ENCODE results near the gene TMEFF2. TPM values are rescaled to one million over a fixed set of nuclear protein-coding genes. Genes with fewer than 3 reads are reported as not detected.

Gene TMEFF2
- total RNA-seq, 1 donor from 2014 or later, result not detected

GRCh38 chr2:192070099-192070498, 124.6 kb downstream of the TMEFF2 start:
- intact Hi-C loops (cut with micrococcal nuclease), result no loop called here

DNA sequence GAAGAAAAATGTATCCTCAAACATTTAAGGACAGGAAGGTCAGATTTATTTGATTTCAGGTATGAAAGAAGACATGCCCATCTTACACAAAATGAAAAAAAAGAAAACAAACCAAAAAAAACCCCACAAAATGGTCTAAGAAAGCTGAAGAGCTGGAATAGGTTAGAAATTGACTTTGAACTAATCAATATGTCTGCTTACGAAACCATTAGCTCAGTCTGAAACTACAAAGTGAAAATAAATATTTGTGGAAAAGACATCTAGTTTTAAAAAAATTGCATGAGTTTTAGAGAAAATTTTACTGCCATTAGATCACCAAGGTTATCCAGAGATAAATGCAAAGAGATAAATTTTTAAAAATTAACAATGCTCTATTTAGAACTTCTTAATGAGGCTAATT, 125.3 kb downstream of the TMEFF2 start:
- intact Hi-C loops (cut with micrococcal nuclease), result no loop called here

DNA sequence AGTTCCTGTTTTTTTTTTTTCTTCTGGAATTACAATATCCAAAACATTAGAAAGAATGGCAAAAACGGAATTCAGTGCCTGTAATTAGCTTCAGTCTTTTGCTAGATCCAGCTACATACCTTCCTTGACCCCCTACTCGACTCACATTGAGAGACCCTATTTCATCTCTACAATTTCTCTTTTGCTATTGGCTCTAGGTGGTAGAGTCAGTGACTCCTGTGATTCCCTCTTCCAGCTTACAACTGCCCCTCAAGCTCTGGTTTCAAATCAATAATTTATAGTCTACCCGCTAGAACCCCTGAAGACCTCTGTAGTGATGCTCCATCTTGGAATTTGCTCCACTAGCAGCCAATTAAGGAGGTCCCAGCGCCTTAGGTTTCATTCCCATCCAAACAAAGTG, 125.8 kb downstream of the TMEFF2 start:
- intact Hi-C loops (cut with micrococcal nuclease), result no loop called here

- intact Hi-C loops (cut with micrococcal nuclease), result no loop called here
Measured at GRCh38 chr2:192067631-192068030, 127.1 kb downstream of the TMEFF2 start.

DNA sequence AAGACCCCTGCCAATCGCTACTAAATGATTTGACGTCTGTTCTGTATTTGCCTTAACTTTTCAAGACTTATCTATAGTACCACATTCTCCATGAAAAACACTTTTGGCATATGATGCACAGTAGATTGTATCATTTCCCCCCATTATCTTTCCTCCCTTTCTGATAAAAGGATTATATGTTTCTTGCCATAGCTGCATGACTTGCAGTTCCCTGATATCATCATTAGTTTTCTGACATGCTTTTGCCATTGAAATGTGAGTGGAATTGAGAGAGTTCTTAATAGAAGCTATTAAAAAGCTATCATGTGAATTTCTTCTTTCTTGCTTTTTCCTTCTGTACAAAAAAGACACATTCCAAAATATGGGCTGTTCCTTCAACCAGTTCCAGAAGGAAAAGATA, 130.3 kb downstream of the TMEFF2 start:
- intact Hi-C loops (cut with micrococcal nuclease), result no loop called here

DNA sequence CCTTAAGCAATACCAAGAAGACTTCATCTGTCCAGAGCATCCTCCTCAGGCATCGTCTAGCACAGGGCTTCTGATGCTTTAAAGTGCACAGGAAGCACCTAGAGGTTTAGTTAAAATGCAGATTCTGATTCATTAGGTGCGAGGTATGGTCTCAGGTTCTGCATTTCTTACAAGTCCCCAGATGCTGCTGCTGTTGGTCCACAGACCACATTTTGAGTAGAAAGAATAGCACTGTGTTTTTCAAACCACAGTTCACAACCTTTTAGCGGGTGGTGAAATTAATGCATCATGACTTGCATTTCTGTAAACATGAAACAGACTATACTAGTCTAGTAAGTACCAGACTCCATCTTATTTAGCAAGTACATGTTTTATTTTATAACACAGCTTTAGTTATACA, 134.6 kb downstream of the TMEFF2 start:
- intact Hi-C loops (cut with micrococcal nuclease), result no loop called here

GRCh38 chr2:192059266-192059665, 135.5 kb downstream of the TMEFF2 start:
- intact Hi-C loops (cut with micrococcal nuclease), result no loop called here

DNA sequence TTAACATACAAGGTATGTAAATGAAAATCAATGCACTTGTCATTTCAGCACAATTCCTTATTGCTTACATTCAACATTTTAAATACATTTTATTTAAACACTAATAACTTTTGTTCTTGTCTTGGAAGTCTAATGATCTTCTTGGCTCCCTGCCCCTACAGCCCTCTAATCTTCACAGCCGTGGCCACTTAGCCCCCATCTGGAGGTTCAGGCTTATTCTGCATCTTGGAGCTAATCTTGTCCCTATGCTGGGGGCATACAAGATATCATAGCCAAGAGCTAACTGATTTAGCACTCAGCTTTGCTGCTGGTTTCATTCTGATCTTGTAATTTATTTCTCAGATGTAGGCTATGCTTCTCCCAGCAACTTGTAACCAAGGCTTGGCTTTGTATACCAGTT, 140.8 kb downstream of the TMEFF2 start:
- intact Hi-C loops (cut with micrococcal nuclease), result no loop called here

- intact Hi-C loops (cut with micrococcal nuclease), result no loop called here
Measured at GRCh38 chr2:192051533-192051932, 143.2 kb downstream of the TMEFF2 start.

DNA sequence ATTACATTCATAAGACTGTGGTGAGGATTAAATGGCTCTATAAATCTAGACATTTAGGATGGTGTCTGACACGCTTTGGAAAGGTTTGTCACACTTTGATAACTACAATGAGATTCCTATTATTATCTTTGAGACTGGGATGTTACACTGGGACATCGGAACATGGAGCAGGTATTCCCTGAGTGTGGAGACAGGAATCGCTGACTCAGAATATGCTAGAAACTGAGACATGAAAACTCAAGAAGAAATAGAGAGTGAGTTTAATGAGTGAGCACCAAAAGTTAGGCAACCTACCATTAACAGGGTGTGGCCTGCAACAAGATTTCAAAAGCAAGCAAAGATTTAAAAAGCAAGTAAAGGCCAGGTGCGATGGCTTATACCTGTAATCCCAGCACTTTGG, 145.4 kb downstream of the TMEFF2 start:
- intact Hi-C loops (cut with micrococcal nuclease), result no loop called here

- intact Hi-C loops (cut with micrococcal nuclease), result no loop called here
Measured at GRCh38 chr2:192047315-192048107, 147.2 kb downstream of the TMEFF2 start.

DNA sequence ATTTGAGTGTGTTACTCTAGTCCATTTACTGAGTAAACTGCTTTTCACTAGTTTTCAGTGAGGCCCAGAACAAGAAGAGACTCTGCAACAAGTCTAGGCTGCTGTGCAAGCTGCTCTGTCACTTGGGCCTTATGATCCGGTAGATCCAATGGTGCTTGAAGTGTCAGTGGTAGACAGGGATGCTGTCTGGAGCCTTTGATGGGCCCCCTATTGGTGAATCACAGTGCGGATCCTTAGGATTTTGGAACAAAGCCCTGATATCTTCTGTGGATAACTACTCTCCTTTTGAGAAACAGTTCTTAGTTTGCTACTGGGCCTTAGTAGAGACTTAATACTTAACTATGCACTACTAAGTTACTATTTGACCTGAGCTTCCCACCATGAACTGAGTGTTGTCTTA, 150.2 kb downstream of the TMEFF2 start:
- intact Hi-C loops (cut with micrococcal nuclease), result no loop called here

GRCh38 chr2:192043216-192043870, 151.4 kb downstream of the TMEFF2 start:
- intact Hi-C loops (cut with micrococcal nuclease), result no loop called here

DNA sequence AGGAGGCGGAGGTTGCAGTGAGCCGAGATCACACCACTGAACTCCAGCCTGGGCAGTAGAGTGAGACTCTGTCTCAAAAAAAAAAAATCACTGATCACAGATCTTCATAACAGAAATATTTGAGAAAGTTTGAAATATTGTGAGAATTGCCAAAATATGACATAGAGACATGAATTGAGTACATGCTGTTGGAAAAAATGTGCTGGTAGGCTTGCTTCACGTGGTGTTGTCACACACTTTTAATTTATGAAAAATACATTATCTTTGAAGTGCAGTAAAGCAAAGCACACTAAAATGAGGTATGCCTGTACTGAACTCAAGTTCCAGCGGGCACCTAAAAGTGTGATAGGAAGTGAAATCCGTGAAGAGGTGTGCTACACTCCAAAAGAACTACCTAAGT, 152.6 kb downstream of the TMEFF2 start:
- intact Hi-C loops (cut with micrococcal nuclease), result no loop called here

DNA sequence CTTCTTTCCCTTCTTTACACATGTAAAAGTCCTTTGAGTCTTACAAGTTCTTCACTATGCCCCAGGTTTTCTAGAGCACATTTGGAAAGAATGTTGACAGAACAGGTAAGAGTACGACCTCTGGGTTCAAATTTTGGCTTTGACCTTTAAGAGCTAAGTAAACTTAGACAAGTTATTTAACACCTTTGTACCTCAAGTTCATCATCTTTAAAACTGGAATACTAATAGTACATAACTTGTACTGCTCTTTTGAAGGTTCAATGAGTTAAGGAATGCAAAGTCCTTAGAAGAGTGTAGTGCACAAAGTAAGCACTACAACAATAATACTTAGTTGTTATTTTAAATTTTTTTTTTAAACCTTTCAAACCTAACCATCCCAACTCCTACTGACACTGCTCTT, 156.6 kb downstream of the TMEFF2 start:
- intact Hi-C loops (cut with micrococcal nuclease), result no loop called here

DNA sequence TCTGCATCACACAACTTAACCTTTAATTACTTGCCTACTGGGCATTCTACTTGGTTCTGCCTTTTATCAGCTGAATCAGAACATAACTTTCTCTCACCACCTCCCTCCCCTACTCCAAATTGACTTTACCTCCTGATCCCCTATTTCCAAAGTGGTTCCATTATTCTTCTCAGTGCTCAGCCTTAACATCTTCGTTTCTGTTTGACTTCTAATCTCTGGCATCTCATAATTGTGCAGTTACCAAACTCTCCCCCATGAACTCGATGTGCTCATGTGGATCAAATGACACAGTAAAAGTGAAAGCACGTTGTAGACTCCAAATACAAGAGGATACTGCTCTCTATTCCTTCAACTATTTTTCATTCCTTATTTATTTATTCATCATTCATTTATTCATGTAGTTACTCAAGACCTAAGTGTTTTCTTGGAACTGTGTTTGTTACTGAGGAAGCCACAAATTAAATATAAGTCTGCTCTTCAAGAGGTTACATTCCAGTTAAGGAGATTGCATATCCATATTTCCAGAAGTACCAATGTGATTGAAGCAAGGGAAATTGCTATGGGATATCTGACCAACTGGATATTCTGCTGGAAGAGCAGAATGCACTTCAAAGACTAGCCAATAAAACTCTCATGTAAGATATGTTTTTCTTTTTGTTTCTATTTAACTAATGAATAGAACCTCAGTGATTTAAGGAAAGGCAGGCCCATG, 158.8 kb downstream of the TMEFF2 start:
- intact Hi-C loops (cut with micrococcal nuclease), result no loop called here

DNA sequence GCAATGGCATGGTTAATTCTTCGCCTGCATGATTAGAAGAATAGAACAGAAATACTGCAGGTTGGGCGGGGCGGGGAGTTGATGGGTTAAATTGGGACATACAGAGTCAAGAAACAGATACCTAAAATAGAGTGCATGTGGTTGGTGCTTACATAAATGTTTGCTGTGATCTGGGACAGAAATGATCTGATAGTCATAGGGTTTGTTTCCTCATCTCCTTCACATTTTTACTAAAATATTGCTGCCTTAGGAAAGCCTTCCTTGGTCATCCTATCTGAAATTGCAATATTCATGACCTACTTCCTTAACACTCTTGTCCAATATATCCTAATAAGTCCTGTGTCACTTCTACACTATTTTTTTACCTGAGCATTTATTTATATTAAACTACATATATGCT, 163.9 kb downstream of the TMEFF2 start:
- intact Hi-C loops (cut with micrococcal nuclease), result no loop called here

GRCh38 chr2:192030289-192030688, 164.4 kb downstream of the TMEFF2 start:
- intact Hi-C loops (cut with micrococcal nuclease), result no loop called here

- intact Hi-C loops (cut with micrococcal nuclease), result no loop called here
Measured at GRCh38 chr2:192029089-192029488, 165.6 kb downstream of the TMEFF2 start.

DNA sequence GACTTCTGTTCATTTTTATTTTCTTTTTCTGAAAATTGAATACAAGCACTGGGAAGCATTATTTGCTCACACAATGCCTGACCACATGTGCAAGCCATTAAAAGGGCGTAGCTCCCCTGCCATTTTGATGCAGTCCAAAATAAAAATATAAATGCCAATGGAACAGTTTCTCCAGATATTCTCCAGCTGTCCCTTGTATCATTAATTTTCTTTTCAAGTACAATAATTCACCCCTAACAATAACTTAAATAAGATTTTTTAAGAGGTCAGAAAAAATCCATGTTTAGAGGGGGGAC, 168.0 kb downstream of the TMEFF2 start:
- intact Hi-C loops (cut with micrococcal nuclease), result no loop called here

DNA sequence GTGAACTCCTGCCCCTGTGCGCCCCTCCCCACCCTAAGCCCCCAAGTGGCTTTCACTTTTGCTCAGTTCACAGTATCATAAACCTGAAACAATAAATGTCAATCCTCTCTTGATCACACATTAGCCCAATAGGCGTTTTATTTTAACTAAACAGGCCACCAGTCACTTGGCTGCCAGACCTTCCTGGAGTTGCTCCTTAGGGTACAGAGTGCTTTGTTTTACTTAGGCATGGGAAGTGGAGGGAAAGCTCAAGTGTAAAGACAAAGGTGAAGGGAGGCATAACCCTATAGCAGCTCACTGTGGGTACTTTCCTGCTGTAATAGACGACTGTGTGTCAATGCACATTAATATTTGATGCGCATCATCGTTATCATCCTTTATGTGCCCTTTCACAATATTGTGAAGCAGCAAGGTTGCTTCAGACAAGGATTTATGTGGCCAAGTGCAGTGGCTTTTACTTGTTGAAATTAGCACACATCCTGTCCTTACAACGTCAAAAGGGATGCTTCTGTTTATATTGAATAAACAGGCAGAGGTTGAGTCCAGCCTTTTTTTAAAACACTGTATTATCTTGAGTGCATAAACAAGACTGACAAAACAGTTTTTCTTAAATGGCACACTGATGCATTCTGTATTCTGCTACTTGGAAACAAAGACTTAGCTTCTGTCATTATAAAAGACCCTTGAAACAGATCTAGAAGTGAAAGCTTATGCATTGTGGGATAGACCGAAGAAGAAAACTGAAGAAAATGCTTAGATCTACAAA, 168.5 kb downstream of the TMEFF2 start:
- intact Hi-C loops (cut with micrococcal nuclease), result no loop called here

- intact Hi-C loops (cut with micrococcal nuclease), result no loop called here
Measured at GRCh38 chr2:192025637-192026036, 169.1 kb downstream of the TMEFF2 start.

Data from T-helper 2 cell treated with Interferon-gamma antibody and Interleukin-4, amounts not matched to agents 100 ng/mL and 5 ng/mL, for 36 hours (primary cell).